GM23248 (cell line): ENCODE results near the gene FBXO42. TPM values are rescaled to one million over a fixed set of nuclear protein-coding genes. Genes with fewer than 3 reads are reported as not detected.

Source experiments
- DNase-seq: peaks from one replicate; pipeline ENCODE4 v3.0.0-alpha.2; 2015
- H2AFZ ChIP-seq: fragments of 200-600 bp; sonication (generic); 2 replicates; pipeline ENCODE4 v1.6.1; 2016; ENCODE audit warnings: antibody characterized with exemption
- H3F3A ChIP-seq: fragments of 200-600 bp; sonication (generic); 2 replicates; pipeline ENCODE4 v1.6.1; 2016; ENCODE audit warnings: mild to moderate bottlenecking, antibody characterized with exemption, mixed run types; ENCODE audit not compliant: insufficient read depth
- H3K27ac ChIP-seq: fragments of 200-600 bp; sonication (generic); 2 replicates; pipeline ENCODE4 v1.5.1; 2016; ENCODE audit warnings: mild to moderate bottlenecking
- H3K27me3 ChIP-seq: fragments of 200-600 bp; sonication (generic); replicated peaks from 2 replicates; pipeline ENCODE4 v1.6.1; 2016; ENCODE audit warnings: mild to moderate bottlenecking; ENCODE audit not compliant: insufficient read depth
- H3K36me3 ChIP-seq: fragments of 200-600 bp; sonication (generic); 2 replicates; pipeline ENCODE4 v1.6.1; 2016; ENCODE audit warnings: low read depth, mild to moderate bottlenecking
- H3K4me1 ChIP-seq: fragments of 200-600 bp; sonication (generic); 2 replicates; pipeline ENCODE4 v1.6.1; 2016; ENCODE audit warnings: mild to moderate bottlenecking; ENCODE audit not compliant: insufficient read depth
- H3K4me2 ChIP-seq: fragments of 200-600 bp; sonication (generic); one replicate; pipeline ENCODE4 v1.6.1; 2016; ENCODE audit warnings: mild to moderate bottlenecking; ENCODE audit not compliant: unreplicated experiment
- H3K4me3 ChIP-seq: fragments of 200-600 bp; sonication (generic); 2 replicates; pipeline ENCODE4 v1.5.1; 2016; ENCODE audit warnings: mild to moderate bottlenecking
- H3K79me2 ChIP-seq: fragments of 200-600 bp; sonication (generic); 2 replicates; pipeline ENCODE4 v1.6.1; 2016; ENCODE audit warnings: mild to moderate bottlenecking; ENCODE audit not compliant: insufficient read depth
- H3K9ac ChIP-seq: fragments of 200-600 bp; sonication (generic); 2 replicates; pipeline ENCODE4 v1.6.1; 2016; ENCODE audit warnings: mild to moderate bottlenecking
- H3K9me2 ChIP-seq: fragments of 200-600 bp; sonication (generic); 2 replicates; pipeline ENCODE4 v1.6.1; 2016; ENCODE audit warnings: mixed run types, mild to moderate bottlenecking, moderate library complexity; ENCODE audit not compliant: insufficient read depth
- H3K9me3 ChIP-seq: fragments of 200-600 bp; sonication (generic); one replicate; pipeline ENCODE4 v1.6.1; 2017; ENCODE audit warnings: low read depth
- H4K20me1 ChIP-seq: fragments of 200-600 bp; sonication (generic); 2 replicates; pipeline ENCODE4 v1.6.0; 2016; ENCODE audit not compliant: insufficient read depth
- EZH2 ChIP-seq: fragments of 200-600 bp; sonication (generic); IDR thresholded peaks from 2 replicates; pipeline ENCODE4 v1.6.1; 2018; ENCODE audit warnings: antibody characterized with exemption, mild to moderate bottlenecking; ENCODE audit not compliant: insufficient read depth, poor library complexity, severe bottlenecking
- EZH2phosphoT487 ChIP-seq: fragments of 200-600 bp; sonication (generic); IDR thresholded peaks from 2 replicates; pipeline ENCODE4 v1.6.1; 2018; ENCODE audit warnings: antibody characterized with exemption, moderate library complexity, mild to moderate bottlenecking, low read depth; ENCODE audit not compliant: insufficient read depth
- WGBS, 2 experiments: methylation state at CpG; one replicate each; pipeline ENCODE4 v1.1.6; 2015 to 2017; ENCODE audit warnings: low lambda C conversion rate in 2 of 2, low coverage in 1 of 2; ENCODE audit errors: missing lambda C conversion rate in 2 of 2; 5-methylcytosine and 5-hydroxymethylcytosine counted together
- in situ Hi-C: fragments of 300-500 bp; cut with MboI; formaldehyde crosslinking; loops from 2 replicates; pipeline ENCODE4 v1.15.0; 2020
- polyA plus RNA-seq: library from polyadenylated mRNA; unstranded; fragments of >200 nt; fragmentation: Nextera tagmentation; extraction: Ambion mirVana; gene quantifications from 2 replicates; pipeline ENCODE4 v1.2.1, GENCODE V29; 2016
- small RNA-seq: library from RNA; depleted of rRNA; stranded (forward); fragments of <200 nt; gene quantifications from one replicate; pipeline ENCODE3, GENCODE V24; 2014; ENCODE audit warnings: low read depth, low replicate concordance
- total RNA-seq: library from RNA; depleted of rRNA; stranded (reverse); fragments of >200 nt; shearing (Covaris generic); gene quantifications from 2 replicates; pipeline ENCODE4 v1.2.3, GENCODE V29; 2014; rRNA removed

The FBXO42 gene
- total and polyA plus RNA-seq, 2 experiments from 2014 or later: 17.1 to 20.2 TPM

GRCh38 chr1:16199157-16199501 lies 153.2 kb downstream of the FBXO42 start:
- no peak overlapping the region for H2AFZ ChIP-seq
- 100% methylated on average over 1 of the region's 1 CpG for WGBS, 2 experiments
- H3K4me2 ChIP-seq: no peak overlapping the region
- no peaks in the 10 kb centered on the region; the same call in 1 of the 2 replicates for H3F3A ChIP-seq
- H4K20me1 ChIP-seq: no peaks in the 10 kb centered on the region
- no peak overlapping the region for H3K4me3 ChIP-seq
- H3K9me2 ChIP-seq: no peaks in the 10 kb centered on the region
- H3K27ac ChIP-seq: no peak overlapping the region
- DNase-seq: no peak
- H3K36me3 ChIP-seq: no peaks in the 10 kb centered on the region
- no peaks in the 10 kb centered on the region for H3K79me2 ChIP-seq
- H3K27me3 ChIP-seq: no peaks in the 10 kb centered on the region
- no peak for TF ChIP-seq EZH2
- no peak for TF ChIP-seq EZH2phosphoT487
- H3K4me1 ChIP-seq: no peaks in the 10 kb centered on the region
- no peaks in the 10 kb centered on the region for H3K9me3 ChIP-seq
- in situ Hi-C loops: no loop called here
- H3K9ac ChIP-seq: no peak overlapping the region

GRCh38 chr1:16198444-16199156 lies 153.7 kb downstream of the FBXO42 start:
- Histone ChIP-seq H3K9me2 (no peaks in the 10 kb centered on the region), H3F3A (no peaks in the 10 kb centered on the region; the same call in 1 of the 2 replicates), H2AFZ (no peak overlapping the region), H3K9me3 (no peaks in the 10 kb centered on the region), H3K4me1 (no peaks in the 10 kb centered on the region), H3K27ac (no peak overlapping the region), H4K20me1 (no peaks in the 10 kb centered on the region), H3K4me3 (no peak overlapping the region), H3K4me2 (no peak overlapping the region), H3K9ac (no peak overlapping the region), H3K27me3 (no peaks in the 10 kb centered on the region), H3K79me2 (no peaks in the 10 kb centered on the region), H3K36me3 (no peaks in the 10 kb centered on the region)
- WGBS, 2 experiments: 87 to 92% methylated on average over 8 of the region's 8 CpGs
- DNase-seq: no peak
- in situ Hi-C loops: no loop called here
- no peak for TF ChIP-seq EZH2phosphoT487
- TF ChIP-seq EZH2: no peak

- in situ Hi-C loops: no loop called here
- no peaks in the 10 kb centered on the region for H3K27me3 ChIP-seq
Observed at GRCh38 chr1:16196874-16197273, 155.4 kb downstream of the FBXO42 start.

More at GRCh38 chr1:16196874-16197273, 155.4 kb downstream of the FBXO42 start:
- no peak overlapping the region for H3K4me3 ChIP-seq
- H3K9me2 ChIP-seq: no peaks in the 10 kb centered on the region
- H3K27ac ChIP-seq: no peak overlapping the region
- no peak overlapping the region for H2AFZ ChIP-seq
- no peak overlapping the region for H3K9ac ChIP-seq
- no peaks in the 10 kb centered on the region for H4K20me1 ChIP-seq
- no peak for DNase-seq
- H3K36me3 ChIP-seq: no peaks in the 10 kb centered on the region
- H3K4me2 ChIP-seq: no peak overlapping the region
- TF ChIP-seq EZH2phosphoT487 (no peak), EZH2 (no peak)
- no peaks in the 10 kb centered on the region for H3K9me3 ChIP-seq
- H3F3A ChIP-seq: no peaks in the 10 kb centered on the region; the same call in 1 of the 2 replicates
- 82 to 90% methylated on average over 3 of the region's 3 CpGs for WGBS, 2 experiments
- no peaks in the 10 kb centered on the region for H3K4me1 ChIP-seq
- no peaks in the 10 kb centered on the region for H3K79me2 ChIP-seq

Small RNAs within 50 kb of the gene (small RNA-seq; reads per million reads assigned to genes)
- gene MT1XP1: not detected

Other genes with a start within 250 kb of the FBXO42 start
- 20.4 and 21.7 TPM in 2 replicates for gene EPHA2, start 196.4 kb downstream of the FBXO42 start, total RNA-seq
- 8.0 and 8.8 TPM in 2 replicates for gene EPHA2, start 196.4 kb downstream of the FBXO42 start, polyA plus RNA-seq
- gene ARHGEF19, start 139.8 kb downstream of the FBXO42 start, total RNA-seq: 8.6 and 12.1 TPM in 2 replicates
- 13.3 and 14.2 TPM in 2 replicates for gene ARHGEF19, start 139.8 kb downstream of the FBXO42 start, polyA plus RNA-seq
- gene CPLANE2, start 115.3 kb downstream of the FBXO42 start, total RNA-seq: 9.7 and 16.5 TPM in 2 replicates
- 2.6 and 3.5 TPM in 2 replicates for gene CPLANE2, start 115.3 kb downstream of the FBXO42 start, polyA plus RNA-seq
- 78.8 and 92.6 TPM in 2 replicates for gene SZRD1, start 14.8 kb upstream of the FBXO42 start, total RNA-seq
- gene SZRD1, start 14.8 kb upstream of the FBXO42 start, polyA plus RNA-seq: 61.1 and 63.8 TPM in 2 replicates
- gene SPATA21, start 84.9 kb upstream of the FBXO42 start, total RNA-seq: not detected in 2 replicates
- gene SPATA21, start 84.9 kb upstream of the FBXO42 start, polyA plus RNA-seq: not detected in 2 replicates
- gene NECAP2, start 88.2 kb upstream of the FBXO42 start, total RNA-seq: 112 and 117 TPM in 2 replicates
- 102 and 106 TPM in 2 replicates for gene NECAP2, start 88.2 kb upstream of the FBXO42 start, polyA plus RNA-seq
- under 0.01 TPM in 1 of 2 replicates, not detected in the other for gene RNU1-1, start 161.8 kb upstream of the FBXO42 start, total RNA-seq
- gene RNU1-1, start 161.8 kb upstream of the FBXO42 start, polyA plus RNA-seq: not detected in 2 replicates